CD8-positive, alpha-beta memory T cell (primary cell): ENCODE results near the gene ESPNL. TPM values are rescaled to one million over a fixed set of nuclear protein-coding genes. Genes with fewer than 3 reads are reported as not detected.
"Not testable (repeated sequence)": the region's sequence is repeated elsewhere in the genome, so short reads cannot be mapped to it uniquely, and the experiment has no call there.

Experiments used
- CTCF ChIA-PET: fragments of 350-600 bp; sonication (Branson Sonifier 250); formaldehyde crosslinking; loops from one replicate; lab custom pipeline; 2021; ENCODE audit warnings: antibody characterized with exemption; lab: Charles Lee
- POLR2A ChIA-PET: fragments of 350-600 bp; sonication (Branson Sonifier 250); formaldehyde crosslinking; loops from one replicate; lab custom pipeline; 2021; ENCODE audit warnings: antibody characterized with exemption; lab: Charles Lee
- DNase-seq, 5 donors: peaks; one replicate each; pipeline versions ENCODE4 v3.0.0 to v3.0.0-alpha.2; 2020 to 2022; ENCODE audit warnings: mixed read lengths in 1 of 5
- H3K27ac ChIP-seq: one replicate; pipeline ENCODE4 v1.7.0; 2013; ENCODE audit warnings: low read depth, mild to moderate bottlenecking, low read length, moderate library complexity
- H3K27me3 ChIP-seq: 2 replicates; pipeline ENCODE4 v1.7.0; 2013; ENCODE audit warnings: low read length, mild to moderate bottlenecking; ENCODE audit not compliant: insufficient read depth, poor library complexity, severe bottlenecking
- H3K36me3 ChIP-seq: 2 replicates; pipeline ENCODE4 v1.7.0; 2013; ENCODE audit warnings: mild to moderate bottlenecking, low read length, moderate library complexity; ENCODE audit not compliant: insufficient read depth
- H3K4me1 ChIP-seq: 2 replicates; pipeline ENCODE4 v1.7.0; 2013; ENCODE audit warnings: mild to moderate bottlenecking, low read length, moderate library complexity; ENCODE audit not compliant: insufficient read depth
- H3K4me3 ChIP-seq: 2 replicates; pipeline ENCODE4 v1.7.0; 2013; ENCODE audit warnings: mild to moderate bottlenecking, low read length
- H3K9me3 ChIP-seq: 2 replicates; pipeline ENCODE4 v1.7.0; 2013; ENCODE audit warnings: mild to moderate bottlenecking, low read length
- H3K27ac Mint-ChIP-seq, 8 donors: one replicate each; pipeline ENCODE4 v1.8.0; 2020 to 2021; ENCODE audit warnings: mixed read lengths in 8 of 8, mild to moderate bottlenecking in 6 of 8, inconsistent platforms in 3 of 8, moderate library complexity in 3 of 8
- H3K27me3 Mint-ChIP-seq, 2 donors: one replicate each; pipeline ENCODE4 v1.8.0; 2020 to 2021; ENCODE audit warnings: mixed read lengths in 2 of 2, mild to moderate bottlenecking in 1 of 2, moderate library complexity in 1 of 2
- H3K36me3 Mint-ChIP-seq, 3 donors: one replicate each; pipeline ENCODE4 v1.8.0; 2020 to 2021; ENCODE audit warnings: mixed read lengths in 3 of 3, inconsistent platforms in 1 of 3, mild to moderate bottlenecking in 1 of 3
- H3K4me1 Mint-ChIP-seq, 3 donors: one replicate each; pipeline ENCODE4 v1.8.0; 2020 to 2021; ENCODE audit warnings: mixed read lengths in 3 of 3, inconsistent platforms in 1 of 3, mild to moderate bottlenecking in 1 of 3
- H3K4me3 Mint-ChIP-seq, 7 donors: one replicate each; pipeline ENCODE4 v1.8.0; 2020 to 2021; ENCODE audit warnings: mixed read lengths in 7 of 7, mild to moderate bottlenecking in 6 of 7, moderate library complexity in 4 of 7, inconsistent platforms in 2 of 7
- H3K9me3 Mint-ChIP-seq, 5 donors: one replicate each; pipeline ENCODE4 v1.8.0; 2020 to 2022; ENCODE audit warnings: mixed read lengths in 5 of 5, mild to moderate bottlenecking in 3 of 5, moderate library complexity in 2 of 5, inconsistent platforms in 1 of 5
- polyA plus RNA-seq: library from polyadenylated mRNA; unstranded; fragments of 300-500 nt; fragmentation: Illumina TruSeq; gene quantifications from one replicate; pipeline ENCODE4 v1.2.3, GENCODE V29; 2021
- total RNA-seq, 2 experiments: library from RNA; stranded (reverse); gene quantifications; one replicate each; pipeline ENCODE4 v1.2.3, GENCODE V29; 2021

The ESPNL gene
- total RNA-seq = not detected
- not detected for polyA plus RNA-seq

GRCh38 chr2:238100049-238100820, at the start of gene ESPNL:
ESPNL (plus strand) TSS chr2:238100340; CDS start chr2:238100420, 80 bp downstream.
- Mint-ChIP-seq H3K27me3 (no peaks in the 10 kb centered on the region), H3K4me1 (no peaks in the 10 kb centered on the region), H3K4me3 (no peak within 1 kb of the TSS), H3K9me3 (no peaks in the 10 kb centered on the region), H3K27ac (no peak within 1 kb of the TSS), H3K36me3 (peaks cover 0 to 4% (median 0%) of the 10 kb centered on the region in 3 donors)
- Histone ChIP-seq H3K4me1 (no peaks in the 10 kb centered on the region), H3K4me3 (no peak within 1 kb of the TSS), H3K27ac (no peak within 1 kb of the TSS), H3K36me3 (no peaks in the 10 kb centered on the region), H3K9me3 (no peaks in the 10 kb centered on the region), H3K27me3 (no peaks in the 10 kb centered on the region)
- ChIA-PET CTCF (no interaction called here), POLR2A (no interaction called here)
- DNase-seq = no peak

- H3K36me3 ChIP-seq = no peaks in the 10 kb centered on the region
- H3K27ac Mint-ChIP-seq = no peak overlapping the region
- peaks cover 6 to 8% (median 7%) of the 10 kb centered on the region in 5 donors for H3K9me3 Mint-ChIP-seq
- peaks cover 5% of the 10 kb centered on the region for H3K9me3 ChIP-seq
- ChIA-PET CTCF (no interaction called here), POLR2A (no interaction called here)
- no peak overlapping the region for H3K27ac ChIP-seq
- H3K4me1 ChIP-seq = no peaks in the 10 kb centered on the region
- no peak overlapping the region for H3K4me3 Mint-ChIP-seq
- H3K27me3 ChIP-seq = no peaks in the 10 kb centered on the region
- no peak for DNase-seq
- peaks cover 0 to 6% (median 0%) of the 10 kb centered on the region in 3 donors for H3K36me3 Mint-ChIP-seq
- no peak overlapping the region for H3K4me3 ChIP-seq
- H3K27me3 Mint-ChIP-seq = peaks cover 18 to 33% of the 10 kb centered on the region in 2 donors
- H3K4me1 Mint-ChIP-seq = peaks cover 5 to 9% (median 7%) of the 10 kb centered on the region in 3 donors
These were observed 46.9 kb upstream of the ESPNL start for GRCh38 chr2:238053191-238053776.

GRCh38 chr2:238055841-238056240, 44.3 kb upstream of the ESPNL start:
- no peaks in the 10 kb centered on the region for H3K27me3 ChIP-seq
- CTCF ChIA-PET = no interaction called here

GRCh38 chr2:238057696-238058575, 42.2 kb upstream of the ESPNL start:
- CTCF ChIA-PET, H3K9me3 Mint-ChIP-seq, DNase-seq, H3K27me3 ChIP-seq, H3K27ac ChIP-seq, H3K36me3 Mint-ChIP-seq, H3K4me3 ChIP-seq, H3K9me3 ChIP-seq, H3K36me3 ChIP-seq, POLR2A ChIA-PET: not testable (repeated sequence)
- Mint-ChIP-seq H3K4me3 (peak overlapping the region in 6 of 7 donors; percentile 13 to 83 (median 52)), H3K27ac (peak overlapping the region in 2 of 8 donors; percentile 23 to 47), H3K27me3 (peaks cover 18 to 26% of the 10 kb centered on the region in 2 donors), H3K4me1 (peaks cover 27 to 43% (median 34%) of the 10 kb centered on the region in 3 donors)
- H3K4me1 ChIP-seq = peaks cover 21% of the 10 kb centered on the region

More at GRCh38 chr2:238055841-238056240, 44.3 kb upstream of the ESPNL start:
- H3K27ac ChIP-seq = no peak overlapping the region
- no peaks in the 10 kb centered on the region for H3K36me3 ChIP-seq
- H3K27me3 Mint-ChIP-seq = peaks cover 20 to 33% of the 10 kb centered on the region in 2 donors
- peaks cover 0 to 2% (median 0%) of the 10 kb centered on the region in 5 donors for H3K9me3 Mint-ChIP-seq
- peaks cover 15 to 26% (median 19%) of the 10 kb centered on the region in 3 donors for H3K4me1 Mint-ChIP-seq
- no peak overlapping the region for H3K27ac Mint-ChIP-seq
- no peaks in the 10 kb centered on the region for H3K9me3 ChIP-seq
- H3K4me3 ChIP-seq = no peak overlapping the region
- H3K4me3 Mint-ChIP-seq = peak overlapping the region in 1 of 7 donors; percentile 38
- DNase-seq = no peak
- H3K36me3 Mint-ChIP-seq = peaks cover 0 to 3% (median 0%) of the 10 kb centered on the region in 3 donors
- peaks cover 12% of the 10 kb centered on the region for H3K4me1 ChIP-seq
- POLR2A ChIA-PET = no interaction called here

GRCh38 chr2:238059505-238059904, 40.6 kb upstream of the ESPNL start:
- Histone ChIP-seq H3K9me3 (no peaks in the 10 kb centered on the region), H3K27ac (no peak overlapping the region), H3K4me1 (peaks cover 21% of the 10 kb centered on the region), H3K27me3 (no peaks in the 10 kb centered on the region), H3K36me3 (no peaks in the 10 kb centered on the region), H3K4me3 (peak overlapping the region; percentile 92)
- peak overlapping the region; percentile 80 to 97 (median 92) for H3K4me3 Mint-ChIP-seq
- DNase-seq = no peak
- CTCF ChIA-PET = no interaction called here
- POLR2A ChIA-PET = interaction anchor here (0.6 kb wide), 1 partner anchor 178 kb away, joined by 5 read pairs; no protein-coding TSS in a partner anchor
- H3K4me1 Mint-ChIP-seq = peaks cover 28 to 56% (median 42%) of the 10 kb centered on the region in 3 donors
- H3K27me3 Mint-ChIP-seq = peaks cover 14 to 17% of the 10 kb centered on the region in 2 donors
- H3K36me3 Mint-ChIP-seq = peaks cover 0 to 13% (median 0%) of the 10 kb centered on the region in 3 donors
- peak overlapping the region in 5 of 8 donors; percentile 70 to 95 (median 88) for H3K27ac Mint-ChIP-seq
- peaks cover 0 to 2% (median 0%) of the 10 kb centered on the region in 5 donors for H3K9me3 Mint-ChIP-seq

- peak overlapping the region; percentile 80 to 97 (median 92) for H3K4me3 Mint-ChIP-seq
- peak overlapping the region; percentile 55 to 97 (median 92) for H3K27ac Mint-ChIP-seq
- ChIA-PET CTCF (no interaction called here), POLR2A (no interaction called here)
- Histone ChIP-seq H3K9me3 (no peaks in the 10 kb centered on the region), H3K27ac (peak overlapping the region; percentile 86), H3K4me3 (peak overlapping the region; percentile 92), H3K4me1 (peaks cover 21% of the 10 kb centered on the region), H3K27me3 (no peaks in the 10 kb centered on the region), H3K36me3 (peaks cover 2% of the 10 kb centered on the region)
- peak in 1 of 5 donors; percentile 6 for DNase-seq
- peaks cover 28 to 61% (median 44%) of the 10 kb centered on the region in 3 donors for H3K4me1 Mint-ChIP-seq
- peaks cover 0 to 18% (median 2%) of the 10 kb centered on the region in 3 donors for H3K36me3 Mint-ChIP-seq
- peaks cover 0 to 2% (median 0%) of the 10 kb centered on the region in 5 donors for H3K9me3 Mint-ChIP-seq
- peaks cover 14 to 17% of the 10 kb centered on the region in 2 donors for H3K27me3 Mint-ChIP-seq
These were observed 40.0 kb upstream of the ESPNL start for GRCh38 chr2:238060096-238060541.

- H3K9me3 ChIP-seq = no peaks in the 10 kb centered on the region
- peaks cover 0 to 20% (median 5%) of the 10 kb centered on the region in 3 donors for H3K36me3 Mint-ChIP-seq
- H3K27me3 Mint-ChIP-seq = peaks cover 10 to 16% of the 10 kb centered on the region in 2 donors
- H3K4me3 Mint-ChIP-seq = peak within 1 kb of the TSS; percentile 80 to 97 (median 92)
- ChIA-PET CTCF (no interaction called here), POLR2A (interaction anchor here (0.7 kb wide), 1 partner anchor 8 kb away, joined by 4 read pairs; no protein-coding TSS in a partner anchor)
- H3K9me3 Mint-ChIP-seq = peaks cover 0 to 2% (median 0%) of the 10 kb centered on the region in 5 donors
- peak; percentile 94 to 98 (median 97) for DNase-seq
- H3K27me3 ChIP-seq = no peaks in the 10 kb centered on the region
- peaks cover 28 to 63% (median 45%) of the 10 kb centered on the region in 3 donors for H3K4me1 Mint-ChIP-seq
- H3K27ac Mint-ChIP-seq = peak within 1 kb of the TSS; percentile 70 to 98 (median 92)
- H3K4me3 ChIP-seq = peak within 1 kb of the TSS; percentile 92
- H3K27ac ChIP-seq = peak within 1 kb of the TSS; percentile 86
- H3K36me3 ChIP-seq = peaks cover 3% of the 10 kb centered on the region
- H3K4me1 ChIP-seq = peaks cover 21% of the 10 kb centered on the region
These were observed 39.4 kb upstream of the ESPNL start, which contains the start of gene SCLY for GRCh38 chr2:238060542-238061314. SCLY (plus strand) TSS chr2:238061001; CDS start chr2:238061055, 54 bp downstream.
